ENCODE results near the gene ABCA9.
"Not testable (repeated sequence)": the region's sequence is repeated elsewhere in the genome, so short reads cannot be mapped to it uniquely, and the experiment has no call there.

The ABCA9 gene, protein sequence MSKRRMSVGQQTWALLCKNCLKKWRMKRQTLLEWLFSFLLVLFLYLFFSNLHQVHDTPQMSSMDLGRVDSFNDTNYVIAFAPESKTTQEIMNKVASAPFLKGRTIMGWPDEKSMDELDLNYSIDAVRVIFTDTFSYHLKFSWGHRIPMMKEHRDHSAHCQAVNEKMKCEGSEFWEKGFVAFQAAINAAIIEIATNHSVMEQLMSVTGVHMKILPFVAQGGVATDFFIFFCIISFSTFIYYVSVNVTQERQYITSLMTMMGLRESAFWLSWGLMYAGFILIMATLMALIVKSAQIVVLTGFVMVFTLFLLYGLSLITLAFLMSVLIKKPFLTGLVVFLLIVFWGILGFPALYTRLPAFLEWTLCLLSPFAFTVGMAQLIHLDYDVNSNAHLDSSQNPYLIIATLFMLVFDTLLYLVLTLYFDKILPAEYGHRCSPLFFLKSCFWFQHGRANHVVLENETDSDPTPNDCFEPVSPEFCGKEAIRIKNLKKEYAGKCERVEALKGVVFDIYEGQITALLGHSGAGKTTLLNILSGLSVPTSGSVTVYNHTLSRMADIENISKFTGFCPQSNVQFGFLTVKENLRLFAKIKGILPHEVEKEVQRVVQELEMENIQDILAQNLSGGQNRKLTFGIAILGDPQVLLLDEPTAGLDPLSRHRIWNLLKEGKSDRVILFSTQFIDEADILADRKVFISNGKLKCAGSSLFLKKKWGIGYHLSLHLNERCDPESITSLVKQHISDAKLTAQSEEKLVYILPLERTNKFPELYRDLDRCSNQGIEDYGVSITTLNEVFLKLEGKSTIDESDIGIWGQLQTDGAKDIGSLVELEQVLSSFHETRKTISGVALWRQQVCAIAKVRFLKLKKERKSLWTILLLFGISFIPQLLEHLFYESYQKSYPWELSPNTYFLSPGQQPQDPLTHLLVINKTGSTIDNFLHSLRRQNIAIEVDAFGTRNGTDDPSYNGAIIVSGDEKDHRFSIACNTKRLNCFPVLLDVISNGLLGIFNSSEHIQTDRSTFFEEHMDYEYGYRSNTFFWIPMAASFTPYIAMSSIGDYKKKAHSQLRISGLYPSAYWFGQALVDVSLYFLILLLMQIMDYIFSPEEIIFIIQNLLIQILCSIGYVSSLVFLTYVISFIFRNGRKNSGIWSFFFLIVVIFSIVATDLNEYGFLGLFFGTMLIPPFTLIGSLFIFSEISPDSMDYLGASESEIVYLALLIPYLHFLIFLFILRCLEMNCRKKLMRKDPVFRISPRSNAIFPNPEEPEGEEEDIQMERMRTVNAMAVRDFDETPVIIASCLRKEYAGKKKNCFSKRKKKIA (N-terminal part only)

DNA sequence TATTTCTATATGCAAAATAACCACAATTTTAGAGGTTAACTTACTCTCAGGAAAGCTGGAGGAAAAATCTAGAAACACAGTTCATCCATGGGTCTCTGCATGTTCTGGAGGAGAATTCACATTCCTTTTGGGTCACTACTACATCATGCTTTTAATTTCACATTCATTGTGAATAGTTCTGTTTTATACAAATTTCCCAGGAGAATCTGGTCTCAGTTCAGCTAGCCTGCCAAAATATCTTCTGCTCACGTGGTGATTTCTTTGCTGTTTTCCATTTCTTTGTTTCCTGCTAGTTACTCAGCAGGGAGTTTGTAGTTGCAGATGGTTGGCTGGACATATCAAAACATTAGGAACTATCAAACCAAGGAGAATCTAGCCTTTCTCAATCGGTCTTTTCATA, at the start of gene ABCA9:
ABCA9 (minus strand) TSS at position 106 of the 400 bp plus-strand sequence. CDS start 9,801 bp downstream, outside the sequence.
- DNase-seq (ENCODE audit: low spot score): peak; percentile 30

GRCh38 chr17:69105907-69106730, 45.4 kb upstream of the ABCA9 start:
- no peak for DNase-seq (ENCODE audit: low spot score)

DNA sequence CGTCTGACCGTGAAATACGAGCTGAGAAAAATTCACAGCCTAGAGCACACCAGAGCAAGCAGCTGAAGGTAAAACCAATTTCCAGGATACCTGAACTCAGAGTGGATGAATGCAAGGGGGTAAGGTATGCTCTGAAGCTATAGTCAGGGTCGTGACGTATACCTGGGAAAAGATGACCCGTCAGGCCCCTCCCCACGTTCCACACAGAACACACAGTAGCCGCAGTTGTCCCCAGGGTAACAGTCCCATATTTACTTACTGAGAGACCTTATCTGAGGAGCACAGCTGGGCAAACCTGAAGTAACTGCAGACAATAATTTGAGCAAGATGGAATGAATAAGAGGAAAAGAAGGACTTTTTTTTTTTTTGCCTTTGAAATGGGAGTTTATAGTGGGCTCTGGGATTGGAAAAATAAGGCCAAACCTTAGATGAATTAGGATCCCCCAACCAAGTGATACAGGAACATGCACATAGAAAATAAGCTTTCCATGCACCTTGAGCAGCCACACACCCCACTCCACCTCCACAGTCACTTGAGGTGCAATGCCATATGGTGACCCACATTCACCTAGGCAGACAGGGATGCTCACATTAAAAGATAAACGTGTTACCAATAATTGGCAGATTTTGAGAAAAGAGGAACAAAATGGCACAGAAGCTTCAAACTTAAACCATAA, 43.0 kb upstream of the ABCA9 start:
- no peak for DNase-seq (ENCODE audit: low spot score)

DNA sequence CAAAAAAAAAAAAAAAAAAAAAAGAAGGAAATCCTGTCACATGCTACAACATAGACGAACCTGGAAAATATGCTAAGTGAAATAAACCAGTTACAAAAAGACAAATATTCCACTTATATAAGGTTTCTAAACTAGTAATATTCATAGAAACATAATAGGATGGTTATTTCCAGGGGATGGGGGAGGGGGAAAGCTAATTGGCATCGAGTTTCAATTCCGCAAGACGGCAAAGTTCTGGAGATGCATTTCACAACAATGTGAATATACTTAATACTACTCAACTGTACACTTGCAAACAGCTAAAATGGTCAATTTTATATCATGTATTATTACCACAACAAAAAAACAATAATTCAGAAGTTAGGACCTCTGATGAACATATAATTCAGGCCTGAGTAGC, 37.9 kb upstream of the ABCA9 start:
- DNase-seq (ENCODE audit: low spot score): no peak

GRCh38 chr17:69096541-69096940, 35.8 kb upstream of the ABCA9 start:
- no peak for DNase-seq (ENCODE audit: low spot score)

DNA sequence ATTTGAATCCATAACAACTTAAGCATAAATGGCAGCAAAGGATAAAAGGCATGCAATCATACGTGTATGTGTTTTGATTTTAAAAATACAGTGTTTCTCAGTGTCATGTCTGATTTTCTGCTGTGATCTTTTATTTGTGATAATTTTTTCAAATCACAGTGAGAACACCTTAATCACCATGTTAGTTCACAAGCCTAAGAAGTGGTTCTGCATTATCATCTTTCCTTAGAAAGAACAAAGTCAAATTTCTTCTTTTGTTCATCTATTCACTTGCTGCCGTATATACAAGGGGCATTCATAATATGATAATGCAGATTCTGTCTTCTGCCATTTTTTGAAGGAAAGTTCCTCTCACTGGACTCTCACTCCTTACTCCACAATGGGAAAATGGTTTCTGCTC, 33.3 kb upstream of the ABCA9 start:
- no peak for DNase-seq (ENCODE audit: low spot score)

GRCh38 chr17:69093279-69093789, 32.6 kb upstream of the ABCA9 start:
- no peak for DNase-seq (ENCODE audit: low spot score)

- DNase-seq (ENCODE audit: low spot score): no peak
Measured at GRCh38 chr17:69090365-69090764, 29.6 kb upstream of the ABCA9 start.

DNA sequence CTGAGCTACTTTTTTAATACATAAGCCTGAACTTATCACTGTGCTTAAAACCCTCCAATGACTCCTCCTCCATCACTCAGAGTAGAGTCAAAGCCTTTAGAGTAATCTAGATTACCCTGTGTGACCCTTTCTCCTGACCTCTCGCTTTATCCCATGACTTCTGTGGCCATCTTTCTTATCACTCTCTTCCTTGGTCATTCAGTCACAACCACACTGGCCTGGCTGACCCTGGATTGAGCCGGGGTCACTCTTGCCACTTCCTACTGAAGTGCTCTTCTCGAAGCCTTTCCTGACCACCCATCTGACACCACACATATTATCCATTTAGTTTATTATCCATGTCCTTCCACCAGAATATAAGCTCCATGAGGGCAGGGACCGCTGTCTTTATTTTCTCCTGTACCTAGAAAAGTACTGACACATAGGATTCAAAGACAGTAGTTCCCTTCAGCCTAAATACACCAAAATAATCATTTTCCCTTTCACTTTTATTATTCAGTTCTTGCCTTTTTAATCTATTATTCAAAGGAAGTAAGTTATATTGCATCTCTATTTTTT, 28.0 kb upstream of the ABCA9 start:
- no peak for DNase-seq (ENCODE audit: low spot score)

- DNase-seq (ENCODE audit: low spot score): no peak
Measured at GRCh38 chr17:69086641-69087040, 25.9 kb upstream of the ABCA9 start.

GRCh38 chr17:69084911-69085310, 24.2 kb upstream of the ABCA9 start:
- DNase-seq (ENCODE audit: low spot score): no peak

- no peak for DNase-seq (ENCODE audit: low spot score)
Measured at GRCh38 chr17:69082696-69083095, 22.0 kb upstream of the ABCA9 start.

- DNase-seq (ENCODE audit: low spot score): no peak
Measured at GRCh38 chr17:69078864-69079263, 18.1 kb upstream of the ABCA9 start.

DNA sequence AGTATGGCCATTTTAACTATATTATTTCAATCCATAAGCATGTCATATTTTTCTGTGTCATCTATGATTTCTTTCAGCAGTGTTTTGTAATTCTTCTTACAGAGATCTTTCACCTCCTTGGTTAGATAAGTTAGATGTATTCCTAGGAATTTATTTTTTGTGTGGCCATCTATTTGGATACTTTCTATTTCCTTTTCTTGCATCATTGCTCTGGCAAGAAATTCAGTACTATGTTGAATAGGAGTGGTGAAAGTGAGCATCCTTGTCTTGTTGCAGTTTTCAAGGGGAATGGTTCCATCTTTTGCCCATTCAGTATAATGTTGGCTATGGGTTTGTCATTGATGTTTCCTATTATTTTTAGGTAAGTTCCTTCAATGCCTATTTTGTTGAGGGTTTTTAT, 15.1 kb upstream of the ABCA9 start:
- DNase-seq (ENCODE audit: low spot score): no peak

DNA sequence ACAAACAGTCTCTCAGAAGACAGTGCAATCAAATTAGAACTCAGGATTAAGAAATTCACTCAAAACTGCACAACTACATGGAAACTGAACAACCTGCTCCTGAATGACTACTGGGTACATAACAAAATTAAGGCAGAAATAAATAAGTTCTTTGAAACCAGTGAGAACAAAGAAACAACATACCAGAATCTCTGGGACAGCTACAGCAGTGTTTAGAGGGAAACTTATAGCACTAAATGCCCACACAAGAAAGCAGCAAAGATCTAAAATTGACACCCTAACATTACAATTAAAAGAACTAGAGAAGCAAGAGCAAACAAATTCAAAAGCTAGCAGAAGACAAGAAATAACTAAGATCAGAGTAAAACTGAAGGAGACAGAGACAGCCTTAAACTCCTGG, 12.7 kb upstream of the ABCA9 start:
- not testable (repeated sequence) for DNase-seq (ENCODE audit: low spot score)

- DNase-seq (ENCODE audit: low spot score): not testable (repeated sequence)
Measured at GRCh38 chr17:69072803-69073256, 12.1 kb upstream of the ABCA9 start.

DNA sequence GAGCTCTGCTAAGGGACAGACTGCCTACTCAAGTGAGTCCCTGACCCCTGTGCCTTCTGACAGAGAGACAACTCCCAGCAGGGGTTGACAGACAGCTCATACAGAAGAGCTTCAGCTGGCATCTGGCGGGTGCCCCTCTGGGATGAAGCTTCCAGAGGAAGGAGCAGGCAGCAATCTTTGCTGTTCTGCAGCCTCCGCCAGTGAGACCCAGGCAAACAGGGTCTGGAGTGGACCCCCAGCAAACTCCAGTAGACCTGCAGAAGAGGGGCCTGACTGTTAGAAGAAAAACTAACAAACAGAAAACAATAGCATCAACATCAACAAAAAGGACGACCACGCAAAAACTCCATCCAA, 10.5 kb upstream of the ABCA9 start:
- DNase-seq (ENCODE audit: low spot score): not testable (repeated sequence)

- not testable (repeated sequence) for DNase-seq (ENCODE audit: low spot score)
Measured at GRCh38 chr17:69070378-69071232, 9.9 kb upstream of the ABCA9 start.

DNA sequence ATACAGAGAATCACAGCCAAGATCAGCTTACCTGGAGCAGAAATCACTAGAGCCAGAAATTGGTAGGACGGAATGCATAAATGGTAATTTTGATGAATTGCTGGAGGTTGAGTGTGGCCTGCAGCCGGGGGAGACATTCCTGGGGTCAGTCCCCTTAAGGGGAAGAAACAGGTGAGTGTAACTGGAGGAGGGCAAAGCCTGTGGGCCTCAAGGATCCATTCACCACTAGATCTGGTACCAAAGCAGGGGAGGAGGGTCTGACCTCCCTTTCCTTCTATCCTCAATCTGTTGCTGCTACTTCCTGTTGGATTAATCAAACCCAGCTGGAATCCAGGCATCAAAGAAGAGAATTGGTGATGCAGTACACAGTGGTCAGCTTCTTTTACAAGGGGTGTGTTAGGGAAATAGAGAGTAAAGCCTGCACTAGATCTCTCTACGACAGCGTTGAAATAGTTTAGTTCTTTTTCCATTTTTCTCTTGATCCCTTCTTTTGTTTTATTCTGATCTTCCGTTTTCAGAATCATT, 8.6 kb upstream of the ABCA9 start:
- no peak for DNase-seq (ENCODE audit: low spot score)
